Upper lobe of right lung (tissue), 1 donor: ENCODE data around the gene TPCN2. TPM values are rescaled to one million over a fixed set of nuclear protein-coding genes. Genes with fewer than 3 reads are reported as not detected.

ENCODE experiments used
- ATAC-seq: fragments of 200-7000 bp; cut with Tn5 transposase; one replicate; pipeline ENCODE4 v1.9.1; 2020; ENCODE audit warnings: mild to moderate bottlenecking, moderate library complexity
- DNase-seq: peaks from one replicate; pipeline ENCODE4 v3.0.0-alpha.2; 2020
- H3K27ac ChIP-seq: fragments of 200-600 bp; one replicate; pipeline ENCODE4 v1.8.0; 2022
- H3K27me3 ChIP-seq: fragments of 200-600 bp; one replicate; pipeline ENCODE4 v1.8.0; 2022; ENCODE audit warnings: mild to moderate bottlenecking
- H3K36me3 ChIP-seq: fragments of 200-600 bp; one replicate; pipeline ENCODE4 v1.8.0; 2022
- H3K4me1 ChIP-seq: fragments of 200-600 bp; one replicate; pipeline ENCODE4 v1.8.0; 2022
- H3K4me3 ChIP-seq: fragments of 200-600 bp; one replicate; pipeline ENCODE4 v1.8.0; 2022; ENCODE audit warnings: mild to moderate bottlenecking
- H3K9me3 ChIP-seq: fragments of 200-600 bp; one replicate; pipeline ENCODE4 v1.8.0; 2022
- intact Hi-C: fragments of 100-400 bp; cut with DNase I; formaldehyde crosslinking; loops from one replicate; pipeline ENCODE4 v1.11.0; 2022
- total RNA-seq: library from RNA; stranded (reverse); fragmentation: NEBNext Ultra II Directional; extraction: Animal tissue kit (Norgen Biotek cat#: 25700); gene quantifications from one replicate; pipeline ENCODE4 v1.2.1, GENCODE V29; 2021
- TF ChIP-seq, protein P1 (sequence below): fragments of 200-600 bp; IDR thresholded peaks from one replicate; pipeline ENCODE4 v1.8.0; 2022; ENCODE audit warnings: antibody characterized with exemption
- donor health status: DM: no; HTN: yes; CAD: no; lungs with severe emphysema.

TPCN2 gene
- total RNA-seq, 1 donor from 2014 or later: 16.6 TPM

DNA sequence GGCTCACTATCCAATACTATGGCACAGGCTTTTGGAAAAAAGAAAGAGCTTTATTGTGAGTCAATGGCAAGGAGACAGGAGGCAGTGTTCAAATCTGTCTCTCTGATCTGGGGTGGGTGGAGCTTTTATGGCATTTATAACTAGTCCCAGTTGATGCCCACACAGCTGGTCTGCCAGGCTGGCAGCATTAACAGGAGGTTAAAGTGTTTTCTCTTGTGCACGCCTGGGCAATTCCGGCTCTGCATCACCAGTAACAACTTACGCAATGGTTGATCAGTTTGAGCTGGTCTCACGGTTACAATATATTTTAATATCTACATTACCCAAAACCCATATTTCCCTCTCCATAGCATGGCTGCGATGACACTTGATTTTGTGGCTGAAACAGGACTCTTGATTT is 91.9 kb downstream of the TPCN2 start:
- TF ChIP-seq, protein P1, sequence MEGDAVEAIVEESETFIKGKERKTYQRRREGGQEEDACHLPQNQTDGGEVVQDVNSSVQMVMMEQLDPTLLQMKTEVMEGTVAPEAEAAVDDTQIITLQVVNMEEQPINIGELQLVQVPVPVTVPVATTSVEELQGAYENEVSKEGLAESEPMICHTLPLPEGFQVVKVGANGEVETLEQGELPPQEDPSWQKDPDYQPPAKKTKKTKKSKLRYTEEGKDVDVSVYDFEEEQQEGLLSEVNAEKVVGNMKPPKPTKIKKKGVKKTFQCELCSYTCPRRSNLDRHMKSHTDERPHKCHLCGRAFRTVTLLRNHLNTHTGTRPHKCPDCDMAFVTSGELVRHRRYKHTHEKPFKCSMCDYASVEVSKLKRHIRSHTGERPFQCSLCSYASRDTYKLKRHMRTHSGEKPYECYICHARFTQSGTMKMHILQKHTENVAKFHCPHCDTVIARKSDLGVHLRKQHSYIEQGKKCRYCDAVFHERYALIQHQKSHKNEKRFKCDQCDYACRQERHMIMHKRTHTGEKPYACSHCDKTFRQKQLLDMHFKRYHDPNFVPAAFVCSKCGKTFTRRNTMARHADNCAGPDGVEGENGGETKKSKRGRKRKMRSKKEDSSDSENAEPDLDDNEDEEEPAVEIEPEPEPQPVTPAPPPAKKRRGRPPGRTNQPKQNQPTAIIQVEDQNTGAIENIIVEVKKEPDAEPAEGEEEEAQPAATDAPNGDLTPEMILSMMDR: no peak
- ATAC-seq (no peak), DNase-seq (no peak)
- Histone ChIP-seq H3K4me3 (no peak overlapping the region), H3K9me3 (no peaks in the 10 kb centered on the region), H3K36me3 (no peaks in the 10 kb centered on the region), H3K27me3 (no peaks in the 10 kb centered on the region), H3K27ac (no peak overlapping the region), H3K4me1 (no peaks in the 10 kb centered on the region)
- intact Hi-C loops: no loop called here

DNA sequence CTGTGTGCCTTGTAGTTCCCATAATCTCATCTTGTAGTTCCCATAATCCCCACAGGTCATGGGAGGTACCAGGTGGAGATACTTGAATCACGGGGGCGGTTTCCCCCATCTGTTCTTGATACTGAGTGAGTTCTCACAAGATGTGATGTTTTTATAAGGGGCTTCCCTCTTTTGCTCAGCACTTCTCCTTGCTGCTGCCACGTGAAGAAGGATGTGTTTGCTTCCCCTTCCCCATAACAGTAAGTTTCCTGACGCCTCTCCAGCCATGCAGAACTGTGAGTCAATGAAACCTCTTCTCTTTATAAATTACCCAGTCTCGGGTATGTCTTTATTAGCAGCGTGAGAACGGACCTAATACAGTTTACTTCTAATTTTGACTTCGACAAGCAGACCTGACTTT is 93.0 kb downstream of the TPCN2 start:
- H3K27me3 ChIP-seq: no peaks in the 10 kb centered on the region
- DNase-seq: peak; percentile 6
- TF ChIP-seq, protein P1: no peak
- no peak overlapping the region for H3K4me3 ChIP-seq
- no peaks in the 10 kb centered on the region for H3K4me1 ChIP-seq
- intact Hi-C loops: no loop called here
- no peaks in the 10 kb centered on the region for H3K36me3 ChIP-seq
- H3K9me3 ChIP-seq: peaks cover 7% of the 10 kb centered on the region
- no peak for ATAC-seq
- H3K27ac ChIP-seq: no peak overlapping the region

DNA sequence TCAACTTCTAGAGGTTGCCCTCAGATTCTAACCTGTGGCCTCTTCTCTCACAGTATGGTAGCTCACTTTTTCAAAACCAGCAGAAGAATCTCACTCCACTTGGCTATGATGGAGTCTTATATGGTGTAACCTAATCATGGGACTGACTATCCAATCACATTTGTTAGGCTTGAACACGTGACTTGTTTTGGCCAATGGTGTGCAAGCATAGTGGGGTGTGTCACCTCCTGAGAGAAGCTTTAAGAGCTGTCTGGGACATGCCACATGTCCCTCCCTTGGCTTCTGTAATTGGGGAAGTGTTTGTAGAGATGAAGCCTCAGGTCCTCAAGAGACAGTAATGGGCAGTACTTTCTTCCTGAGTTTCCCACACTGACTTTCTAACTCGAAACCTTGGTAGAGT is 94.2 kb downstream of the TPCN2 start:
- Histone ChIP-seq H3K27me3 (no peaks in the 10 kb centered on the region), H3K9me3 (peaks cover 7% of the 10 kb centered on the region), H3K36me3 (no peaks in the 10 kb centered on the region), H3K4me3 (no peak overlapping the region), H3K4me1 (no peaks in the 10 kb centered on the region), H3K27ac (no peak overlapping the region)
- TF ChIP-seq, protein P1: no peak
- DNase-seq: no peak
- intact Hi-C loops: no loop called here
- ATAC-seq: no peak

DNA sequence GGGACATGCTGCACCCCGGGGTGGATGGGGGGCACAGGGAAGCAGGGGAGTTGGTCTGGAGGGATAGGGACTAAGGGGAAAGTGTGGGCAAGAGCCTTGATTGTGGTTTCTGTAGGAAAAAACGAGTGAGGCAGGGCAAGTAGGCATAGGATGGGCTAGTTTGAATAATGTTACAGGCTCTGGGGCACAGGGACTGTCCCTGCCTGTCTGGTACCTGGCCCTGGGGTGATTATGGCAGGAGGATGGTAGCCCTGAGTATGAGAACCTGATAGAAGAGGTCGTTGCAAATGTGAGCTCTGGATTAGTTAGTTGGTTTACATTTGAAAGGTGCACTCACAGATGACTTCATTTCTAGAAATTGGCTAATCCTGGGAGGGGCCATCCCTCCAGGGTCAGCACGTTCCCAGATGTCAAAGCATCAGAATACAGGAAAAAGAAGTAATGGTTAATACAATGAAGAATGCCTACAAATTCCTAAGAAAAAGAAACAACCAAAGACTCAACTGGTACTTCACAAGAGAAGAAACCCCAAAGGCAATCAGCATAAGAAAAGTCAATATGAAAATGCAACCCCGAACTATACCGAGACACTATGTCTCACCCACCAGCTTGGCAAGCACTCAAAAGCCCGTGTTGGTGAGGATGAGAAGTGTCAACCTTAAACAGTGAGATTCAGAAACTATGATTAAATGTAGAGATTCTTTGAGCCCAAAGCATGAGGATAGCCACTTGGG is 95.8 kb downstream of the TPCN2 start:
- intact Hi-C loops: no loop called here
- Histone ChIP-seq H3K27ac (no peak overlapping the region), H3K27me3 (no peaks in the 10 kb centered on the region), H3K4me3 (no peak overlapping the region), H3K4me1 (no peaks in the 10 kb centered on the region), H3K36me3 (no peaks in the 10 kb centered on the region), H3K9me3 (peaks cover 7% of the 10 kb centered on the region)
- TF ChIP-seq, protein P1: no peak
- ATAC-seq: no peak
- no peak for DNase-seq

DNA sequence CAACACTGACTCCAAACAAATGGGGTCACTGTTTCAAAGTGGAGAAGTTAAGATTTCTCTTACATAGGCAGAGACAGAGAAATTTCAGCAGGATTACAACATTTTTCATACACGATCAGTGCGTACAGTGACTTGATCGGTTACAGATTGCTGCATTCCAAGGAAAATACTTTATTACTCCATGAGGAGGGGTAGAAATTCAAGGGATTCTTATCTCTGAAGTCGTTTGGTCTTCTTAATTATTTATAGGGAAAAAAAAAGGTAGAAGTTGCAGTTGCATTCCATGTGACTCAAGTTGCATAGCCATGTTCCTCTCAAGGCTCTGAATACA is 96.3 kb downstream of the TPCN2 start:
- H3K4me1 ChIP-seq: no peaks in the 10 kb centered on the region
- peaks cover 7% of the 10 kb centered on the region for H3K9me3 ChIP-seq
- H3K36me3 ChIP-seq: no peaks in the 10 kb centered on the region
- H3K4me3 ChIP-seq: no peak overlapping the region
- no peak for DNase-seq
- TF ChIP-seq, protein P1: no peak
- intact Hi-C loops: no loop called here
- no peak overlapping the region for H3K27ac ChIP-seq
- ATAC-seq: no peak
- H3K27me3 ChIP-seq: no peaks in the 10 kb centered on the region

DNA sequence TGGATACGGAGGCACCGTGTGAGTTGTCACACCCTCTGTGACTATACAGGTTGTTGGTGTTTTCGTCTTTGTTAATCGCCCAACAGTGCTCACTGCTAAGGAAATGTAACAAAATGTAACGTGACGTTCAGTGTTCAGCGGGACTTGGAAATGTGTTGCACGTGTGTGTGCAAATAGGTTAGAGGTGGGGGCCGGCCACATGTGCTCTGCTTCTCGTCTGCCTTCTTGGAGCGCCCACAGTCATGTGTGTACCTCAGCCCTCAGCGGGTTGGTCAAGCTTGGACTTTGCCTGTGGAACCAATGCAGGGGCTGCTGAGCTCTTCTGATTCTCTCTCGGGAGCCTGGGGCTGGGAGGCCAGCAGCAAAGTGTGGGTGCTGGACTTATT is 99.6 kb downstream of the TPCN2 start:
- no peaks in the 10 kb centered on the region for H3K36me3 ChIP-seq
- no peak overlapping the region for H3K4me3 ChIP-seq
- no peaks in the 10 kb centered on the region for H3K4me1 ChIP-seq
- H3K27ac ChIP-seq: no peak overlapping the region
- H3K27me3 ChIP-seq: no peaks in the 10 kb centered on the region
- peak; percentile 40 for DNase-seq
- ATAC-seq: no peak
- TF ChIP-seq, protein P1: no peak
- intact Hi-C loops: no loop called here
- H3K9me3 ChIP-seq: peaks cover 7% of the 10 kb centered on the region
